HCT116 (cell line): ENCODE results near the gene RAPGEF2.

ENCODE experiments used
- CEBPB ChIP-seq: IDR thresholded peaks from 2 replicates; pipeline ENCODE4 v1.6.1; 2012; ENCODE audit warnings: low read depth
- CTCF ChIP-seq, 3 experiments: fragments of 200-600 bp in 1 of 3; sonication (generic) in 1 of 3; IDR thresholded peaks in 2 of 3; conservative IDR thresholded peaks in 1 of 3; 2 replicates each; pipeline ENCODE4 v1.5.1; 2012 to 2017; ENCODE audit warnings: low read depth in 2 of 3, low read length in 2 of 3, antibody characterized with exemption in 1 of 3, borderline replicate concordance in 1 of 3, control low read depth in 1 of 3, mild to moderate bottlenecking in 1 of 3, mixed read lengths in 1 of 3, mixed run types in 1 of 3, moderate library complexity in 1 of 3; ENCODE audit not compliant: insufficient read depth in 1 of 3
- POLR2A ChIP-seq: IDR thresholded peaks from 2 replicates; pipeline ENCODE4 v1.7.0; 2011; ENCODE audit warnings: borderline replicate concordance; ENCODE audit not compliant: insufficient read depth, insufficient read length; ENCODE audit errors: extremely low read depth
- POLR2AphosphoS5 ChIP-seq: IDR thresholded peaks from 2 replicates; pipeline ENCODE4 v1.6.1; 2011; ENCODE audit warnings: mild to moderate bottlenecking, low read depth, low read length, moderate library complexity
- SIN3A ChIP-seq: IDR thresholded peaks from 2 replicates; pipeline ENCODE4 v1.6.1; 2012; ENCODE audit warnings: low read depth
- ZFX ChIP-seq: fragments of 450-650 bp; IDR thresholded peaks from 2 replicates; pipeline ENCODE4 v1.6.1; 2017
- ZNF274 ChIP-seq: fragments of 200-500 bp; sonication (Bioruptor generic); IDR thresholded peaks from 2 replicates; pipeline ENCODE4 v1.6.1; 2014; ENCODE audit warnings: mild to moderate bottlenecking, low read depth, low read length, inconsistent platforms
- TF ChIP-seq, protein P1 (sequence below): IDR thresholded peaks from 2 replicates; pipeline ENCODE4 v1.6.1; 2012; ENCODE audit warnings: low read depth
- TF ChIP-seq, protein P2 (sequence below): IDR thresholded peaks from 2 replicates; pipeline ENCODE4 v1.6.1; 2011; ENCODE audit warnings: mild to moderate bottlenecking, low read length, moderate library complexity; ENCODE audit not compliant: insufficient replicate concordance; ENCODE audit errors: extremely low read depth
- TF ChIP-seq, protein P3 (sequence below): IDR thresholded peaks from 2 replicates; pipeline ENCODE4 v1.6.1; 2012

- TF ChIP-seq POLR2AphosphoS5: no peak
- no peak for TF ChIP-seq ZNF274
- no peak for TF ChIP-seq ZFX
- TF ChIP-seq, protein P1, sequence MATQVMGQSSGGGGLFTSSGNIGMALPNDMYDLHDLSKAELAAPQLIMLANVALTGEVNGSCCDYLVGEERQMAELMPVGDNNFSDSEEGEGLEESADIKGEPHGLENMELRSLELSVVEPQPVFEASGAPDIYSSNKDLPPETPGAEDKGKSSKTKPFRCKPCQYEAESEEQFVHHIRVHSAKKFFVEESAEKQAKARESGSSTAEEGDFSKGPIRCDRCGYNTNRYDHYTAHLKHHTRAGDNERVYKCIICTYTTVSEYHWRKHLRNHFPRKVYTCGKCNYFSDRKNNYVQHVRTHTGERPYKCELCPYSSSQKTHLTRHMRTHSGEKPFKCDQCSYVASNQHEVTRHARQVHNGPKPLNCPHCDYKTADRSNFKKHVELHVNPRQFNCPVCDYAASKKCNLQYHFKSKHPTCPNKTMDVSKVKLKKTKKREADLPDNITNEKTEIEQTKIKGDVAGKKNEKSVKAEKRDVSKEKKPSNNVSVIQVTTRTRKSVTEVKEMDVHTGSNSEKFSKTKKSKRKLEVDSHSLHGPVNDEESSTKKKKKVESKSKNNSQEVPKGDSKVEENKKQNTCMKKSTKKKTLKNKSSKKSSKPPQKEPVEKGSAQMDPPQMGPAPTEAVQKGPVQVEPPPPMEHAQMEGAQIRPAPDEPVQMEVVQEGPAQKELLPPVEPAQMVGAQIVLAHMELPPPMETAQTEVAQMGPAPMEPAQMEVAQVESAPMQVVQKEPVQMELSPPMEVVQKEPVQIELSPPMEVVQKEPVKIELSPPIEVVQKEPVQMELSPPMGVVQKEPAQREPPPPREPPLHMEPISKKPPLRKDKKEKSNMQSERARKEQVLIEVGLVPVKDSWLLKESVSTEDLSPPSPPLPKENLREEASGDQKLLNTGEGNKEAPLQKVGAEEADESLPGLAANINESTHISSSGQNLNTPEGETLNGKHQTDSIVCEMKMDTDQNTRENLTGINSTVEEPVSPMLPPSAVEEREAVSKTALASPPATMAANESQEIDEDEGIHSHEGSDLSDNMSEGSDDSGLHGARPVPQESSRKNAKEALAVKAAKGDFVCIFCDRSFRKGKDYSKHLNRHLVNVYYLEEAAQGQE: no peak
- TF ChIP-seq CTCF (IDR thresholded peaks at IDR 0.05 in 2 of 3, conservative IDR thresholded peaks at IDR 0.05 in 1 of 3; ENCODE audit: borderline replicate concordance in 1 of 3, insufficient read depth in 1 of 3, low read depth in 2 of 3, low read length in 2 of 3): no peak
- no peak for TF ChIP-seq SIN3A
- TF ChIP-seq, protein P2, sequence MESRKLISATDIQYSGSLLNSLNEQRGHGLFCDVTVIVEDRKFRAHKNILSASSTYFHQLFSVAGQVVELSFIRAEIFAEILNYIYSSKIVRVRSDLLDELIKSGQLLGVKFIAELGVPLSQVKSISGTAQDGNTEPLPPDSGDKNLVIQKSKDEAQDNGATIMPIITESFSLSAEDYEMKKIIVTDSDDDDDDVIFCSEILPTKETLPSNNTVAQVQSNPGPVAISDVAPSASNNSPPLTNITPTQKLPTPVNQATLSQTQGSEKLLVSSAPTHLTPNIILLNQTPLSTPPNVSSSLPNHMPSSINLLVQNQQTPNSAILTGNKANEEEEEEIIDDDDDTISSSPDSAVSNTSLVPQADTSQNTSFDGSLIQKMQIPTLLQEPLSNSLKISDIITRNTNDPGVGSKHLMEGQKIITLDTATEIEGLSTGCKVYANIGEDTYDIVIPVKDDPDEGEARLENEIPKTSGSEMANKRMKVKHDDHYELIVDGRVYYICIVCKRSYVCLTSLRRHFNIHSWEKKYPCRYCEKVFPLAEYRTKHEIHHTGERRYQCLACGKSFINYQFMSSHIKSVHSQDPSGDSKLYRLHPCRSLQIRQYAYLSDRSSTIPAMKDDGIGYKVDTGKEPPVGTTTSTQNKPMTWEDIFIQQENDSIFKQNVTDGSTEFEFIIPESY: no peak
- TF ChIP-seq CEBPB: no peak
- TF ChIP-seq POLR2A: no peak
- TF ChIP-seq, protein P3, sequence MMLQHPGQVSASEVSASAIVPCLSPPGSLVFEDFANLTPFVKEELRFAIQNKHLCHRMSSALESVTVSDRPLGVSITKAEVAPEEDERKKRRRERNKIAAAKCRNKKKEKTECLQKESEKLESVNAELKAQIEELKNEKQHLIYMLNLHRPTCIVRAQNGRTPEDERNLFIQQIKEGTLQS: no peak
Measured at GRCh38 chr4:159075531-159075932, 27.3 kb upstream of the RAPGEF2 start.
